ENCODE measurements around the gene MTFP1.

MTFP1 gene

GRCh38 chr22:30408388-30409102 lies 17.0 kb upstream of the MTFP1 start:
- H4K20me1 ChIP-seq (ENCODE audit: insufficient read depth, low read length) = no peaks in the 10 kb centered on the region
- no peak overlapping the region for H2AFZ ChIP-seq (ENCODE audit: low read length)
- no peaks in the 10 kb centered on the region for H3K9me2 ChIP-seq (ENCODE audit: low read depth, low read length)
- no peak overlapping the region for H3K4me2 ChIP-seq (ENCODE audit: low read length)
- H3K27ac ChIP-seq (ENCODE audit: low read depth, low read length, poor library complexity, severe bottlenecking) = no peak overlapping the region
- no peaks in the 10 kb centered on the region for H3K27me3 ChIP-seq (ENCODE audit: insufficient read depth, low read length)
- no peak overlapping the region for H3K9ac ChIP-seq (ENCODE audit: low read length)
- H3K4me3 ChIP-seq (ENCODE audit: low read depth, low read length, poor library complexity, severe bottlenecking) = no peak overlapping the region
- H3K9me3 ChIP-seq (ENCODE audit: low read length) = no peaks in the 10 kb centered on the region
- no peaks in the 10 kb centered on the region for H3K4me1 ChIP-seq (ENCODE audit: insufficient read depth, low read length, severe bottlenecking)
- TF ChIP-seq EZH2 (IDR thresholded peaks at IDR 0.05; ENCODE audit: borderline replicate concordance, low read length) = no peak
- TF ChIP-seq CTCF (IDR thresholded peaks at IDR 0.05; ENCODE audit: low read length) = no peak
- no peaks in the 10 kb centered on the region for H3K79me2 ChIP-seq (ENCODE audit: insufficient read depth, low read length)
- H3K36me3 ChIP-seq (ENCODE audit: insufficient read depth, low read length) = no peaks in the 10 kb centered on the region
- H3F3A ChIP-seq (ENCODE audit: insufficient read depth, low read length) = no peaks in the 10 kb centered on the region

- H3F3A ChIP-seq (ENCODE audit: insufficient read depth, low read length) = no peaks in the 10 kb centered on the region
- H3K79me2 ChIP-seq (ENCODE audit: insufficient read depth, low read length) = no peaks in the 10 kb centered on the region
- H3K4me3 ChIP-seq (ENCODE audit: low read depth, low read length, poor library complexity, severe bottlenecking) = no peak overlapping the region
- TF ChIP-seq CTCF (IDR thresholded peaks at IDR 0.05; ENCODE audit: low read length) (no peak), EZH2 (IDR thresholded peaks at IDR 0.05; ENCODE audit: borderline replicate concordance, low read length) (no peak)
- peaks cover 7% of the 10 kb centered on the region; the same call in 1 of the 2 replicates for H3K36me3 ChIP-seq (ENCODE audit: insufficient read depth, low read length)
- no peak overlapping the region for H2AFZ ChIP-seq (ENCODE audit: low read length)
- no peak overlapping the region for H3K27ac ChIP-seq (ENCODE audit: low read depth, low read length, poor library complexity, severe bottlenecking)
- H4K20me1 ChIP-seq (ENCODE audit: insufficient read depth, low read length) = no peaks in the 10 kb centered on the region
- H3K4me1 ChIP-seq (ENCODE audit: insufficient read depth, low read length, severe bottlenecking) = no peaks in the 10 kb centered on the region
- no peak overlapping the region for H3K9ac ChIP-seq (ENCODE audit: low read length)
- no peak overlapping the region for H3K4me2 ChIP-seq (ENCODE audit: low read length)
- H3K9me2 ChIP-seq (ENCODE audit: low read depth, low read length) = no peaks in the 10 kb centered on the region
- no peaks in the 10 kb centered on the region for H3K27me3 ChIP-seq (ENCODE audit: insufficient read depth, low read length)
- no peaks in the 10 kb centered on the region for H3K9me3 ChIP-seq (ENCODE audit: low read length)
Measured at GRCh38 chr22:30411780-30412179, 13.8 kb upstream of the MTFP1 start.

GRCh38 chr22:30413001-30413400 lies 12.6 kb upstream of the MTFP1 start:
- H3K9me2 ChIP-seq (ENCODE audit: low read depth, low read length) = no peaks in the 10 kb centered on the region
- TF ChIP-seq EZH2 (IDR thresholded peaks at IDR 0.05; ENCODE audit: borderline replicate concordance, low read length) = no peak
- no peak for TF ChIP-seq CTCF (IDR thresholded peaks at IDR 0.05; ENCODE audit: low read length)
- no peak overlapping the region for H3K9ac ChIP-seq (ENCODE audit: low read length)
- H4K20me1 ChIP-seq (ENCODE audit: insufficient read depth, low read length) = no peaks in the 10 kb centered on the region
- H3K27ac ChIP-seq (ENCODE audit: low read depth, low read length, poor library complexity, severe bottlenecking) = no peak overlapping the region
- no peaks in the 10 kb centered on the region for H3K9me3 ChIP-seq (ENCODE audit: low read length)
- no peaks in the 10 kb centered on the region for H3K79me2 ChIP-seq (ENCODE audit: insufficient read depth, low read length)
- H3K4me1 ChIP-seq (ENCODE audit: insufficient read depth, low read length, severe bottlenecking) = no peaks in the 10 kb centered on the region
- H2AFZ ChIP-seq (ENCODE audit: low read length) = no peak overlapping the region
- H3F3A ChIP-seq (ENCODE audit: insufficient read depth, low read length) = no peaks in the 10 kb centered on the region
- no peak overlapping the region for H3K4me3 ChIP-seq (ENCODE audit: low read depth, low read length, poor library complexity, severe bottlenecking)
- H3K36me3 ChIP-seq (ENCODE audit: insufficient read depth, low read length) = peaks cover 7% of the 10 kb centered on the region; the same call in 1 of the 2 replicates
- no peak overlapping the region for H3K4me2 ChIP-seq (ENCODE audit: low read length)
- H3K27me3 ChIP-seq (ENCODE audit: insufficient read depth, low read length) = no peaks in the 10 kb centered on the region

Measured in OCI-LY1 (cell line).